ENCODE data around the gene KLHL26. TPM values are rescaled to one million over a fixed set of nuclear protein-coding genes. Genes with fewer than 3 reads are reported as not detected.
"Not testable (repeated sequence)": the region's sequence is repeated elsewhere in the genome, so short reads cannot be mapped to it uniquely, and the experiment has no call there.

KLHL26 gene
- total RNA-seq, 2 experiments from 2014 or later, result 15.8 to 16.1 TPM

- Mint-ChIP-seq H3K27me3 (no peaks in the 10 kb centered on the region), H3K9me3 (no peaks in the 10 kb centered on the region), H3K4me3 (no peak overlapping the region), H3K27ac (no peak overlapping the region), H3K36me3 (no peaks in the 10 kb centered on the region), H3K4me1 (no peaks in the 10 kb centered on the region)
- no peak for DNase-seq
Measured at GRCh38 chr19:18669883-18670282, 33.1 kb downstream of the KLHL26 start.

- H3K4me3 Mint-ChIP-seq, result no peak overlapping the region
- no peaks in the 10 kb centered on the region for H3K36me3 Mint-ChIP-seq
- H3K4me1 Mint-ChIP-seq, result no peaks in the 10 kb centered on the region
- no peak for DNase-seq
- no peaks in the 10 kb centered on the region for H3K27me3 Mint-ChIP-seq
- no peaks in the 10 kb centered on the region for H3K9me3 Mint-ChIP-seq
- H3K27ac Mint-ChIP-seq, result no peak overlapping the region
Measured at GRCh38 chr19:18670312-18670711, 33.5 kb downstream of the KLHL26 start.

GRCh38 chr19:18671303-18672043 is 34.6 kb downstream of the KLHL26 start:
- H3K27ac Mint-ChIP-seq, result no peak overlapping the region

GRCh38 chr19:18672044-18672451 is 35.2 kb downstream of the KLHL26 start:
- Mint-ChIP-seq H3K4me3 (no peak overlapping the region), H3K4me1 (no peaks in the 10 kb centered on the region), H3K9me3 (no peaks in the 10 kb centered on the region), H3K27me3 (no peaks in the 10 kb centered on the region), H3K36me3 (no peaks in the 10 kb centered on the region), H3K27ac (no peak overlapping the region)
- no peak for DNase-seq

More at GRCh38 chr19:18671303-18672043, 34.6 kb downstream of the KLHL26 start:
- Mint-ChIP-seq H3K36me3 (no peaks in the 10 kb centered on the region), H3K4me3 (no peak overlapping the region), H3K27me3 (no peaks in the 10 kb centered on the region), H3K9me3 (no peaks in the 10 kb centered on the region), H3K4me1 (no peaks in the 10 kb centered on the region)
- DNase-seq, result no peak

- Mint-ChIP-seq H3K4me1 (no peaks in the 10 kb centered on the region), H3K4me3 (no peak overlapping the region), H3K36me3 (no peaks in the 10 kb centered on the region), H3K27me3 (no peaks in the 10 kb centered on the region), H3K9me3 (no peaks in the 10 kb centered on the region), H3K27ac (no peak overlapping the region)
- DNase-seq, result no peak
Measured at GRCh38 chr19:18672606-18673337, 35.9 kb downstream of the KLHL26 start.

- DNase-seq, result no peak
- H3K27me3 Mint-ChIP-seq, result no peaks in the 10 kb centered on the region
- H3K4me1 Mint-ChIP-seq, result no peaks in the 10 kb centered on the region
- H3K9me3 Mint-ChIP-seq, result no peaks in the 10 kb centered on the region
- no peaks in the 10 kb centered on the region for H3K36me3 Mint-ChIP-seq
- H3K27ac Mint-ChIP-seq, result no peak overlapping the region
- H3K4me3 Mint-ChIP-seq, result no peak overlapping the region
Measured at GRCh38 chr19:18674616-18675015, 37.8 kb downstream of the KLHL26 start.

GRCh38 chr19:18675779-18676178 is 39.0 kb downstream of the KLHL26 start:
- Mint-ChIP-seq H3K27ac (no peak overlapping the region), H3K4me1 (no peaks in the 10 kb centered on the region), H3K4me3 (no peak overlapping the region), H3K36me3 (no peaks in the 10 kb centered on the region), H3K9me3 (no peaks in the 10 kb centered on the region), H3K27me3 (no peaks in the 10 kb centered on the region)
- DNase-seq, result peak; percentile 20

GRCh38 chr19:18676692-18677091 is 39.9 kb downstream of the KLHL26 start:
- Mint-ChIP-seq H3K4me3 (no peak overlapping the region), H3K27me3 (no peaks in the 10 kb centered on the region), H3K27ac (no peak overlapping the region), H3K4me1 (no peaks in the 10 kb centered on the region), H3K9me3 (no peaks in the 10 kb centered on the region), H3K36me3 (no peaks in the 10 kb centered on the region)
- no peak for DNase-seq

- no peaks in the 10 kb centered on the region for H3K9me3 Mint-ChIP-seq
- H3K36me3 Mint-ChIP-seq, result no peaks in the 10 kb centered on the region
- DNase-seq, result no peak
- H3K27ac Mint-ChIP-seq, result no peak overlapping the region
- H3K4me1 Mint-ChIP-seq, result peaks cover under 1% of the 10 kb centered on the region
- no peaks in the 10 kb centered on the region for H3K27me3 Mint-ChIP-seq
- H3K4me3 Mint-ChIP-seq, result no peak overlapping the region
Measured at GRCh38 chr19:18677156-18677555, 40.3 kb downstream of the KLHL26 start.

GRCh38 chr19:18680148-18680547 is 43.3 kb downstream of the KLHL26 start:
- not testable (repeated sequence) for DNase-seq, H3K4me3 Mint-ChIP-seq, H3K36me3 Mint-ChIP-seq, H3K9me3 Mint-ChIP-seq, H3K27ac Mint-ChIP-seq, H3K27me3 Mint-ChIP-seq
- H3K4me1 Mint-ChIP-seq, result peaks cover 15% of the 10 kb centered on the region

- Mint-ChIP-seq H3K27ac (peak overlapping the region; percentile 85), H3K4me3 (peak overlapping the region; percentile 79), H3K27me3 (no peaks in the 10 kb centered on the region), H3K9me3 (no peaks in the 10 kb centered on the region), H3K4me1 (peaks cover 21% of the 10 kb centered on the region), H3K36me3 (no peaks in the 10 kb centered on the region)
- no peak for DNase-seq
Measured at GRCh38 chr19:18682807-18683108, 45.9 kb downstream of the KLHL26 start.

GRCh38 chr19:18683109-18683957 is 46.5 kb downstream of the KLHL26 start, which contains the start of gene CRTC1:
CRTC1 (plus strand) TSS chr19:18683680; CDS start chr19:18683703, 23 bp downstream.
- Mint-ChIP-seq H3K4me3 (peak within 1 kb of the TSS; percentile 90), H3K9me3 (no peaks in the 10 kb centered on the region), H3K4me1 (peaks cover 21% of the 10 kb centered on the region), H3K27me3 (no peaks in the 10 kb centered on the region), H3K36me3 (no peaks in the 10 kb centered on the region), H3K27ac (peak within 1 kb of the TSS; percentile 92)
- peak; percentile 94 for DNase-seq

- Mint-ChIP-seq H3K27me3 (no peaks in the 10 kb centered on the region), H3K36me3 (no peaks in the 10 kb centered on the region), H3K4me1 (peaks cover 21% of the 10 kb centered on the region), H3K4me3 (peak overlapping the region; percentile 69), H3K9me3 (no peaks in the 10 kb centered on the region), H3K27ac (no peak overlapping the region)
- no peak for DNase-seq
Measured at GRCh38 chr19:18683958-18684641, 47.3 kb downstream of the KLHL26 start.

GRCh38 chr19:18684642-18684993 is 47.8 kb downstream of the KLHL26 start:
- H3K4me1 Mint-ChIP-seq, result peaks cover 21% of the 10 kb centered on the region
- no peak for DNase-seq
- H3K4me3 Mint-ChIP-seq, result peak overlapping the region; percentile 42
- no peak overlapping the region for H3K27ac Mint-ChIP-seq
- no peaks in the 10 kb centered on the region for H3K36me3 Mint-ChIP-seq
- no peaks in the 10 kb centered on the region for H3K9me3 Mint-ChIP-seq
- no peaks in the 10 kb centered on the region for H3K27me3 Mint-ChIP-seq

Measured in activated naive CD8-positive, alpha-beta T cell treated with anti-CD3 and anti-CD28 coated beads for 36 hours (primary cell).